Fibroblast of mammary gland (primary cell): ENCODE measurements around the gene UBAP2.

Experiments used
- DNase-seq: peaks from one replicate; pipeline ENCODE4 v3.0.0-alpha.2; 2010; ENCODE audit warnings: low read depth
- H3K4me3 ChIP-seq: 2 replicates; pipeline ENCODE4 v1.5.1; 2011; ENCODE audit warnings: low read depth, mild to moderate bottlenecking, low read length, moderate library complexity; ENCODE audit not compliant: control insufficient read depth
- CTCF ChIP-seq: conservative IDR thresholded peaks from 2 replicates; pipeline ENCODE4 v1.5.1; 2011; ENCODE audit warnings: low read depth, low read length, inconsistent platforms; ENCODE audit not compliant: control insufficient read depth, insufficient read depth

The UBAP2 gene

GRCh38 chr9:33923998-33924701 lies 124.5 kb downstream of the UBAP2 start:
- no peak for TF ChIP-seq CTCF
- no peak for DNase-seq
- no peak overlapping the region for H3K4me3 ChIP-seq

- no peak for TF ChIP-seq CTCF
- DNase-seq, result no peak
- H3K4me3 ChIP-seq, result no peak overlapping the region
These were observed 125.6 kb downstream of the UBAP2 start for GRCh38 chr9:33923079-33923478.

- DNase-seq, result peak; percentile 40
- TF ChIP-seq CTCF, result peak; percentile 80
- no peak overlapping the region for H3K4me3 ChIP-seq
These were observed 126.5 kb downstream of the UBAP2 start for GRCh38 chr9:33921967-33922895.

GRCh38 chr9:33919276-33919897 lies 129.3 kb downstream of the UBAP2 start:
- TF ChIP-seq CTCF, result no peak
- H3K4me3 ChIP-seq, result no peak overlapping the region
- DNase-seq, result no peak

- no peak for TF ChIP-seq CTCF
- no peak overlapping the region for H3K4me3 ChIP-seq
- no peak for DNase-seq
These were observed 131.7 kb downstream of the UBAP2 start for GRCh38 chr9:33917036-33917435.

- no peak overlapping the region for H3K4me3 ChIP-seq
- TF ChIP-seq CTCF, result no peak
- DNase-seq, result no peak
These were observed 133.6 kb downstream of the UBAP2 start for GRCh38 chr9:33914887-33915628.
